BJ (cell line): ENCODE measurements around the gene RIC1. TPM values are rescaled to one million over a fixed set of nuclear protein-coding genes. Genes with fewer than 3 reads are reported as not detected.
"Not testable (repeated sequence)": the region's sequence is repeated elsewhere in the genome, so short reads cannot be mapped to it uniquely, and the experiment has no call there.

Source experiments
- CTCF ChIA-PET: fragments of 350-600 bp; formaldehyde crosslinking; extraction: SDS; loops from one replicate; lab custom pipeline; 2021; ENCODE audit warnings: antibody characterized with exemption, inconsistent platforms; lab: Yijun Ruan, JAX
- POLR2A ChIA-PET: fragments of 300-600 bp; sonication (Branson Sonifier 250); formaldehyde crosslinking; extraction: SDS; loops from one replicate; lab custom pipeline; 2021; ENCODE audit warnings: antibody characterized with exemption; lab: Charles Lee
- DNase-seq: peaks from one replicate; pipeline ENCODE4 v3.0.0-alpha.2; 2011; ENCODE audit warnings: low read depth
- H3K27me3 ChIP-seq: 2 replicates; pipeline ENCODE4 v1.6.0; 2011; ENCODE audit warnings: low read length; ENCODE audit not compliant: control insufficient read depth, insufficient read depth
- H3K36me3 ChIP-seq: 2 replicates; pipeline ENCODE4 v1.5.1; 2011; ENCODE audit warnings: low read length; ENCODE audit not compliant: control insufficient read depth, insufficient read depth
- H3K4me3 ChIP-seq: 2 replicates; pipeline ENCODE4 v1.5.1; 2011; ENCODE audit warnings: low read depth, mild to moderate bottlenecking, control low read depth, low read length
- CTCF ChIP-seq: IDR thresholded peaks from 2 replicates; pipeline ENCODE4 v1.5.1; 2011; ENCODE audit warnings: low read depth, mild to moderate bottlenecking, control low read depth, inconsistent platforms, low read length, moderate library complexity; ENCODE audit not compliant: insufficient read depth
- polyA plus RNA-seq: library from polyadenylated mRNA; depleted of rRNA; stranded (reverse); fragments of >200 nt; gene quantifications from 2 replicates; pipeline ENCODE4 v1.2.3, GENCODE V29; 2011

RIC1 gene
- polyA plus RNA-seq, 1 experiment: 52.3 TPM

- no peaks in the 10 kb centered on the region for H3K27me3 ChIP-seq
- DNase-seq: no peak
- peaks cover 4% of the 10 kb centered on the region; the same call in 1 of the 2 replicates for H3K36me3 ChIP-seq
- no peak overlapping the region for H3K4me3 ChIP-seq
- no peak for TF ChIP-seq CTCF
- CTCF ChIA-PET: no interaction called here
- POLR2A ChIA-PET: interaction anchor here (0.6 kb wide), 1 partner anchor 15 kb away, joined by 12 read pairs; no protein-coding TSS in a partner anchor
Measured at GRCh38 chr9:5720151-5720550, 91.2 kb downstream of the RIC1 start.

GRCh38 chr9:5721279-5722087, 92.6 kb downstream of the RIC1 start:
- Histone ChIP-seq H3K4me3 (no peak overlapping the region), H3K36me3 (peaks cover 4% of the 10 kb centered on the region; the same call in 1 of the 2 replicates), H3K27me3 (no peaks in the 10 kb centered on the region)
- TF ChIP-seq CTCF: no peak
- ChIA-PET CTCF (no interaction called here), POLR2A (no interaction called here)
- DNase-seq: no peak

- CTCF ChIA-PET, H3K36me3 ChIP-seq, POLR2A ChIA-PET, DNase-seq, H3K27me3 ChIP-seq, H3K4me3 ChIP-seq: not testable (repeated sequence)
Measured at GRCh38 chr9:5722679-5723078, 93.8 kb downstream of the RIC1 start.

- Histone ChIP-seq H3K36me3 (peaks cover 6% of the 10 kb centered on the region), H3K4me3 (no peak overlapping the region), H3K27me3 (no peaks in the 10 kb centered on the region)
- DNase-seq: no peak
- no peak for TF ChIP-seq CTCF
- ChIA-PET CTCF (interaction anchor here (1.0 kb wide), 1 partner anchor 16 kb away, joined by 5 read pairs; no protein-coding TSS in a partner anchor), POLR2A (interaction anchor here (0.6 kb wide), 1 partner anchor 15 kb away, joined by 12 read pairs; no protein-coding TSS in a partner anchor)
Measured at GRCh38 chr9:5735072-5735471, 106.2 kb downstream of the RIC1 start.

GRCh38 chr9:5736563-5737346, 107.8 kb downstream of the RIC1 start:
- Histone ChIP-seq H3K36me3 (peaks cover 6% of the 10 kb centered on the region), H3K4me3 (no peak overlapping the region), H3K27me3 (no peaks in the 10 kb centered on the region)
- TF ChIP-seq CTCF: no peak
- no peak for DNase-seq
- ChIA-PET CTCF (no interaction called here), POLR2A (no interaction called here)
